HEK293 (cell line): ENCODE measurements around the gene CLDN3.
A peak's percentile ranks its signal among the peaks of the same experiment; 100 is the strongest.

Experiments used
- CTCF ChIA-PET: fragments of 350-600 bp; formaldehyde crosslinking; extraction: SDS; loops from one replicate; lab custom pipeline; 2021; ENCODE audit warnings: antibody characterized with exemption; lab: Yijun Ruan, JAX
- POLR2A ChIA-PET: fragments of 300-600 bp; formaldehyde crosslinking; extraction: SDS; loops from one replicate; lab custom pipeline; 2020; ENCODE audit warnings: antibody characterized with exemption, inconsistent platforms; lab: Yijun Ruan, JAX
- H3K27ac ChIP-seq: fragments of 200-500 bp; sonication (Bioruptor generic); 2 replicates; pipeline ENCODE4 v1.5.1; 2014; ENCODE audit warnings: low read depth, low read length, control low read depth, inconsistent platforms; ENCODE audit errors: extremely low read depth
- H3K36me3 ChIP-seq, 2 experiments: fragments of 200-500 bp in 1 of 2; sonication (Bioruptor generic) in 1 of 2; 1 replicate in 1 of 2; 2 replicates in 1 of 2; pipeline ENCODE4 v1.5.1; 2014 to 2017; ENCODE audit warnings: inconsistent platforms in 2 of 2, low read length in 2 of 2; ENCODE audit not compliant: control insufficient read depth in 2 of 2, insufficient read depth in 1 of 2
- H3K4me1 ChIP-seq: fragments of 200-500 bp; sonication (Bioruptor generic); 2 replicates; pipeline ENCODE4 v1.5.1; 2014; ENCODE audit warnings: mild to moderate bottlenecking, low read length, inconsistent platforms; ENCODE audit not compliant: control insufficient read depth, insufficient read depth
- H3K4me3 ChIP-seq: 2 replicates; pipeline ENCODE4 v1.5.1; 2011; ENCODE audit warnings: low read depth, mild to moderate bottlenecking, control low read depth, low read length, moderate library complexity
- H3K9me3 ChIP-seq: fragments of 200-500 bp; sonication (Bioruptor generic); 2 replicates; pipeline ENCODE4 v1.5.1; 2014; ENCODE audit warnings: low read depth, low read length, inconsistent platforms; ENCODE audit not compliant: control insufficient read depth, insufficient read depth
- HOXC10 ChIP-seq: sonication (generic); formaldehyde crosslinking; IDR thresholded peaks from 2 replicates; pipeline ENCODE4 v1.8.1; 2023; ENCODE audit warnings: mild to moderate bottlenecking, missing genetic modification reagents
- KLF17 ChIP-seq: fragments of 450-650 bp; formaldehyde crosslinking; IDR thresholded peaks from 2 replicates; pipeline ENCODE4 v1.5.1; 2016; ENCODE audit warnings: missing biosample characterization, missing genetic modification characterization
- KLF9 ChIP-seq: fragments of 450-650 bp; formaldehyde crosslinking; IDR thresholded peaks from 2 replicates; pipeline ENCODE4 v1.5.1; 2016; ENCODE audit warnings: missing biosample characterization, missing genetic modification characterization, low read depth
- SP2 ChIP-seq: fragments of 450-650 bp; formaldehyde crosslinking; IDR thresholded peaks from 2 replicates; pipeline ENCODE4 v1.5.1; 2016; ENCODE audit warnings: missing biosample characterization, missing genetic modification characterization
- SP3 ChIP-seq: fragments of 450-650 bp; formaldehyde crosslinking; IDR thresholded peaks from 2 replicates; pipeline ENCODE4 v1.5.1; 2016; ENCODE audit warnings: missing biosample characterization, missing genetic modification characterization
- YY2 ChIP-seq: fragments of 450-650 bp; formaldehyde crosslinking; IDR thresholded peaks from 2 replicates; pipeline ENCODE4 v1.5.1; 2016; ENCODE audit warnings: missing biosample characterization, missing genetic modification characterization
- ZBTB20 ChIP-seq: fragments of 450-650 bp; formaldehyde crosslinking; IDR thresholded peaks from 2 replicates; pipeline ENCODE4 v1.5.1; 2016; ENCODE audit warnings: missing biosample characterization, missing genetic modification characterization
- ZBTB7A ChIP-seq: fragments of 450-650 bp; formaldehyde crosslinking; IDR thresholded peaks from 2 replicates; pipeline ENCODE4 v1.5.1; 2016; ENCODE audit warnings: low read depth, missing biosample characterization, missing genetic modification characterization
- ZBTB8A ChIP-seq: fragments of 450-650 bp; formaldehyde crosslinking; IDR thresholded peaks from 2 replicates; pipeline ENCODE4 v1.5.1; 2016; ENCODE audit warnings: missing biosample characterization, missing genetic modification characterization
- ZFP69B ChIP-seq: fragments of 450-650 bp; formaldehyde crosslinking; IDR thresholded peaks from 2 replicates; pipeline ENCODE4 v1.5.1; 2016; ENCODE audit warnings: missing biosample characterization, missing genetic modification characterization
- ZNF324 ChIP-seq: fragments of 450-650 bp; formaldehyde crosslinking; IDR thresholded peaks from 2 replicates; pipeline ENCODE4 v1.5.1; 2016; ENCODE audit warnings: missing biosample characterization, missing genetic modification characterization
- ZNF335 ChIP-seq: fragments of 450-650 bp; formaldehyde crosslinking; conservative IDR thresholded peaks from 2 replicates; pipeline ENCODE4 v1.5.1; 2016; ENCODE audit warnings: missing biosample characterization, missing genetic modification characterization
- ZNF341 ChIP-seq: fragments of 450-650 bp; formaldehyde crosslinking; IDR thresholded peaks from 2 replicates; pipeline ENCODE4; 2016; ENCODE audit warnings: low read depth, missing biosample characterization, missing genetic modification characterization
- ZNF362 ChIP-seq: fragments of 450-650 bp; formaldehyde crosslinking; IDR thresholded peaks from 2 replicates; pipeline ENCODE4 v1.5.1; 2016; ENCODE audit warnings: missing biosample characterization, missing genetic modification characterization
- ZNF48 ChIP-seq: fragments of 450-650 bp; formaldehyde crosslinking; IDR thresholded peaks from 2 replicates; pipeline ENCODE4 v1.5.1; 2016; ENCODE audit warnings: missing biosample characterization, missing genetic modification characterization
- ZNF501 ChIP-seq: fragments of 450-650 bp; formaldehyde crosslinking; IDR thresholded peaks from 2 replicates; pipeline ENCODE4 v1.5.1; 2016; ENCODE audit warnings: missing biosample characterization, missing genetic modification characterization
- ZNF530 ChIP-seq: fragments of 450-650 bp; formaldehyde crosslinking; IDR thresholded peaks from 2 replicates; pipeline ENCODE4 v1.5.1; 2016; ENCODE audit warnings: low read depth, missing biosample characterization, missing genetic modification characterization
- ZNF654 ChIP-seq: fragments of 450-650 bp; formaldehyde crosslinking; IDR thresholded peaks from 2 replicates; pipeline ENCODE4 v1.5.1; 2016; ENCODE audit warnings: low read depth, missing biosample characterization, missing genetic modification characterization
- ZNF830 ChIP-seq: fragments of 450-650 bp; IDR thresholded peaks from 2 replicates; pipeline ENCODE4 v1.5.0; 2018; ENCODE audit warnings: missing biosample characterization, missing genetic modification characterization, low read depth, mild to moderate bottlenecking, moderate library complexity
- TF ChIP-seq, protein P1 (sequence below): fragments of 450-650 bp; formaldehyde crosslinking; IDR thresholded peaks from 2 replicates; pipeline ENCODE4 v1.5.1; 2017; ENCODE audit warnings: missing biosample characterization, missing genetic modification characterization
- TF ChIP-seq, protein P2 (sequence below): fragments of 450-650 bp; formaldehyde crosslinking; conservative IDR thresholded peaks from 2 replicates; pipeline ENCODE4 v1.5.1; 2016; ENCODE audit warnings: low read depth, missing biosample characterization, missing genetic modification characterization
- TF ChIP-seq, protein P3 (sequence below): fragments of 450-650 bp; IDR thresholded peaks from 2 replicates; pipeline ENCODE4 v1.5.1; 2018; ENCODE audit warnings: missing biosample characterization, mild to moderate bottlenecking, missing genetic modification characterization
- TF ChIP-seq, protein P4 (sequence below): fragments of 450-650 bp; formaldehyde crosslinking; IDR thresholded peaks from 2 replicates; pipeline ENCODE4 v1.5.1; 2017; ENCODE audit warnings: missing biosample characterization, missing genetic modification characterization

CLDN3 gene

DNA sequence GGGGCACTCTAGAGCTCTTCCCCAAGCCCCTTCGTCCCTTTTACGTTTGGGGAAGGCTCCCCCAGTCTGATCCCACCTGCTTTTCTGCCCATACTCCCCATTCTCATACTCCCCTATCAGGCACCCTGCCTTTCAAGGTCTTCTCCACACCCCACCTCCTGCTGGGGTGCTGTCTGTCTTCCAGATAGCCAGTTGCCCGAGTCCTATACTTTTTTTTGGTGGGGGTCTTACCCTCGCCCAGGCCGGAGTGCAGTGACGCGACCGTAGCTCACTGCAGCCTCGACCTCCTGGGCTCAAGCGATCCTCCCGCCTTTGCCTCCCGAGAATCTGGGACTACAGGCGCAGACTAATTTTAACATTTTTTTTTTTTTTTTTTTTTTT lies 30.7 kb downstream of the CLDN3 start:
- ChIA-PET CTCF (interaction anchor here (0.6 to 3.3 kb wide), 4 partner anchors 17 to 117 kb away, joined by 3 to 18 read pairs (median 4); no protein-coding TSS in a partner anchor), POLR2A (interaction anchor here (0.7 to 3.0 kb wide), 7 partner anchors 23 to 161 kb away, joined by 3 to 16 read pairs (median 12); partner anchors contain the start of genes CLDN3 and TBL2)
- Histone ChIP-seq H3K9me3 (no peaks in the 10 kb centered on the region), H3K36me3 (peaks cover 0 to 22% of the 10 kb centered on the region in 2 experiments; a peak in 2 of 3 replicates), H3K27ac (peak overlapping the region; percentile 90), H3K4me1 (peaks cover 8% of the 10 kb centered on the region), H3K4me3 (peak overlapping the region; percentile 67)
- TF ChIP-seq, protein P1, sequence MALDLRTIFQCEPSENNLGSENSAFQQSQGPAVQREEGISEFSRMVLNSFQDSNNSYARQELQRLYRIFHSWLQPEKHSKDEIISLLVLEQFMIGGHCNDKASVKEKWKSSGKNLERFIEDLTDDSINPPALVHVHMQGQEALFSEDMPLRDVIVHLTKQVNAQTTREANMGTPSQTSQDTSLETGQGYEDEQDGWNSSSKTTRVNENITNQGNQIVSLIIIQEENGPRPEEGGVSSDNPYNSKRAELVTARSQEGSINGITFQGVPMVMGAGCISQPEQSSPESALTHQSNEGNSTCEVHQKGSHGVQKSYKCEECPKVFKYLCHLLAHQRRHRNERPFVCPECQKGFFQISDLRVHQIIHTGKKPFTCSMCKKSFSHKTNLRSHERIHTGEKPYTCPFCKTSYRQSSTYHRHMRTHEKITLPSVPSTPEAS (tag by site-specific recombination), result no peak
- no peak for TF ChIP-seq ZNF530
- no peak for TF ChIP-seq ZNF654 (tag by site-specific recombination)
- 0 out of 2 replicates have a peak, but pooled peaks have one; percentile 18 for TF ChIP-seq ZBTB20 (tag by site-specific recombination)
- TF ChIP-seq ZNF335 (tag by site-specific recombination), result peak; percentile 34
- TF ChIP-seq, protein P2, sequence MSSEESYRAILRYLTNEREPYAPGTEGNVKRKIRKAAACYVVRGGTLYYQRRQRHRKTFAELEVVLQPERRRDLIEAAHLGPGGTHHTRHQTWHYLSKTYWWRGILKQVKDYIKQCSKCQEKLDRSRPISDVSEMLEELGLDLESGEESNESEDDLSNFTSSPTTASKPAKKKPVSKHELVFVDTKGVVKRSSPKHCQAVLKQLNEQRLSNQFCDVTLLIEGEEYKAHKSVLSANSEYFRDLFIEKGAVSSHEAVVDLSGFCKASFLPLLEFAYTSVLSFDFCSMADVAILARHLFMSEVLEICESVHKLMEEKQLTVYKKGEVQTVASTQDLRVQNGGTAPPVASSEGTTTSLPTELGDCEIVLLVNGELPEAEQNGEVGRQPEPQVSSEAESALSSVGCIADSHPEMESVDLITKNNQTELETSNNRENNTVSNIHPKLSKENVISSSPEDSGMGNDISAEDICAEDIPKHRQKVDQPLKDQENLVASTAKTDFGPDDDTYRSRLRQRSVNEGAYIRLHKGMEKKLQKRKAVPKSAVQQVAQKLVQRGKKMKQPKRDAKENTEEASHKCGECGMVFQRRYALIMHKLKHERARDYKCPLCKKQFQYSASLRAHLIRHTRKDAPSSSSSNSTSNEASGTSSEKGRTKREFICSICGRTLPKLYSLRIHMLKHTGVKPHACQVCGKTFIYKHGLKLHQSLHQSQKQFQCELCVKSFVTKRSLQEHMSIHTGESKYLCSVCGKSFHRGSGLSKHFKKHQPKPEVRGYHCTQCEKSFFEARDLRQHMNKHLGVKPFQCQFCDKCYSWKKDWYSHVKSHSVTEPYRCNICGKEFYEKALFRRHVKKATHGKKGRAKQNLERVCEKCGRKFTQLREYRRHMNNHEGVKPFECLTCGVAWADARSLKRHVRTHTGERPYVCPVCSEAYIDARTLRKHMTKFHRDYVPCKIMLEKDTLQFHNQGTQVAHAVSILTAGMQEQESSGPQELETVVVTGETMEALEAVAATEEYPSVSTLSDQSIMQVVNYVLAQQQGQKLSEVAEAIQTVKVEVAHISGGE (tag by site-specific recombination), result no peak
- TF ChIP-seq ZNF362 (tag by site-specific recombination), result peak; percentile 64
- TF ChIP-seq ZNF341 (tag by site-specific recombination), result peak; percentile 27; the same call in 1 of the 2 replicates
- TF ChIP-seq ZNF830, result no peak

- Histone ChIP-seq H3K36me3 (peaks cover 0 to 22% of the 10 kb centered on the region in 2 experiments; a peak in 2 of 3 replicates), H3K4me3 (peak within 1 kb of the TSS; percentile 67), H3K27ac (peak within 1 kb of the TSS; percentile 90), H3K9me3 (no peaks in the 10 kb centered on the region), H3K4me1 (peaks cover 8% of the 10 kb centered on the region)
- ChIA-PET POLR2A (interaction anchor here (0.6 to 3.0 kb wide), 21 partner anchors 10 to 315 kb away, joined by 3 to 16 read pairs (median 3); partner anchors contain the start of genes BAZ1B, CLDN3, METTL27 and MLXIPL), CTCF (interaction anchor here (0.6 to 3.3 kb wide), 7 partner anchors 13 to 134 kb away, joined by 3 to 18 read pairs (median 3); no protein-coding TSS in a partner anchor)
- TF ChIP-seq, protein P3, sequence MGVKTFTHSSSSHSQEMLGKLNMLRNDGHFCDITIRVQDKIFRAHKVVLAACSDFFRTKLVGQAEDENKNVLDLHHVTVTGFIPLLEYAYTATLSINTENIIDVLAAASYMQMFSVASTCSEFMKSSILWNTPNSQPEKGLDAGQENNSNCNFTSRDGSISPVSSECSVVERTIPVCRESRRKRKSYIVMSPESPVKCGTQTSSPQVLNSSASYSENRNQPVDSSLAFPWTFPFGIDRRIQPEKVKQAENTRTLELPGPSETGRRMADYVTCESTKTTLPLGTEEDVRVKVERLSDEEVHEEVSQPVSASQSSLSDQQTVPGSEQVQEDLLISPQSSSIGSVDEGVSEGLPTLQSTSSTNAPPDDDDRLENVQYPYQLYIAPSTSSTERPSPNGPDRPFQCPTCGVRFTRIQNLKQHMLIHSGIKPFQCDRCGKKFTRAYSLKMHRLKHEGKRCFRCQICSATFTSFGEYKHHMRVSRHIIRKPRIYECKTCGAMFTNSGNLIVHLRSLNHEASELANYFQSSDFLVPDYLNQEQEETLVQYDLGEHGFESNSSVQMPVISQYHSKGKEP (tag by site-specific recombination), result no peak
- TF ChIP-seq ZNF324 (tag by site-specific recombination), result peak; percentile 84
- TF ChIP-seq ZBTB8A (tag by site-specific recombination), result peak; percentile 67
- TF ChIP-seq SP3 (tag by site-specific recombination), result peak; percentile 96
- no peak for TF ChIP-seq ZNF341 (tag by site-specific recombination)
- peak; percentile 57; the same call in 1 of the 2 replicates for TF ChIP-seq ZNF501
- TF ChIP-seq KLF9, result peak; percentile 94
- peak; percentile 23 for TF ChIP-seq KLF17
- TF ChIP-seq YY2 (tag by site-specific recombination), result peak; percentile 61; the same call in 1 of the 2 replicates
- TF ChIP-seq HOXC10 (CRISPR knock-in tag), result no peak
- TF ChIP-seq SP2 (tag by site-specific recombination), result peak; percentile 93
- peak; percentile 2 for TF ChIP-seq ZFP69B (tag by site-specific recombination)
- no peak for TF ChIP-seq ZBTB7A
- TF ChIP-seq, protein P4, sequence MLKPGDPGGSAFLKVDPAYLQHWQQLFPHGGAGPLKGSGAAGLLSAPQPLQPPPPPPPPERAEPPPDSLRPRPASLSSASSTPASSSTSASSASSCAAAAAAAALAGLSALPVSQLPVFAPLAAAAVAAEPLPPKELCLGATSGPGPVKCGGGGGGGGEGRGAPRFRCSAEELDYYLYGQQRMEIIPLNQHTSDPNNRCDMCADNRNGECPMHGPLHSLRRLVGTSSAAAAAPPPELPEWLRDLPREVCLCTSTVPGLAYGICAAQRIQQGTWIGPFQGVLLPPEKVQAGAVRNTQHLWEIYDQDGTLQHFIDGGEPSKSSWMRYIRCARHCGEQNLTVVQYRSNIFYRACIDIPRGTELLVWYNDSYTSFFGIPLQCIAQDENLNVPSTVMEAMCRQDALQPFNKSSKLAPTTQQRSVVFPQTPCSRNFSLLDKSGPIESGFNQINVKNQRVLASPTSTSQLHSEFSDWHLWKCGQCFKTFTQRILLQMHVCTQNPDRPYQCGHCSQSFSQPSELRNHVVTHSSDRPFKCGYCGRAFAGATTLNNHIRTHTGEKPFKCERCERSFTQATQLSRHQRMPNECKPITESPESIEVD (tag by site-specific recombination), result no peak
- no peak for TF ChIP-seq ZNF48
Measured at GRCh38 chr7:73738612-73739386, 31.3 kb downstream of the CLDN3 start, which contains the start of gene ABHD11. ABHD11 (minus strand) TSS chr7:73738802; CDS start chr7:73738770, 32 bp downstream.
